C4-2B (cell line): Measurements from ENCODE around the gene EVC2.

ENCODE experiments used
- ZFX ChIP-seq: fragments of 450-650 bp; IDR thresholded peaks from 2 replicates; pipeline ENCODE4 v1.6.1; 2017
- TF ChIP-seq, protein P1 (sequence below): fragments of 450-650 bp; conservative IDR thresholded peaks from 2 replicates; pipeline ENCODE4 v1.5.1; 2017; ENCODE audit warnings: mild to moderate bottlenecking

DNA sequence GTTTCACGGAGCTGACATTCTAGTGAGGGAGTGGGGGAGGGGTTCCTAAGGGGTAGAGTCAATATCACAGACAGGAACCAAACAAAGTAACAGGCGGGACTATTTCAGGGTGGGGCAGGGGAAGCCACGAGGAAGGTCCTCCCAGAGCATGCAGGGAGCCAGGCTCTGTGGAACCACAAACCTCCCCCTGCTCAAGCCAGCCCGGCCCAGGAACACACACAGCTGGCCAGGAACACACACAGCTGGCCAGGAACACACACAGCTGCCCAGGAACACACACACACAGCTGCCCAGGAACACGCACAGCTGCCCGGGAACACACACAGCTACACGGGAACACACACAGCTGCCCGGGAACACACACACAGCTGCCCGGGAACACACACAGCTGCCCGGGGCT lies 24.8 kb downstream of the EVC2 start:
- TF ChIP-seq, protein P1, sequence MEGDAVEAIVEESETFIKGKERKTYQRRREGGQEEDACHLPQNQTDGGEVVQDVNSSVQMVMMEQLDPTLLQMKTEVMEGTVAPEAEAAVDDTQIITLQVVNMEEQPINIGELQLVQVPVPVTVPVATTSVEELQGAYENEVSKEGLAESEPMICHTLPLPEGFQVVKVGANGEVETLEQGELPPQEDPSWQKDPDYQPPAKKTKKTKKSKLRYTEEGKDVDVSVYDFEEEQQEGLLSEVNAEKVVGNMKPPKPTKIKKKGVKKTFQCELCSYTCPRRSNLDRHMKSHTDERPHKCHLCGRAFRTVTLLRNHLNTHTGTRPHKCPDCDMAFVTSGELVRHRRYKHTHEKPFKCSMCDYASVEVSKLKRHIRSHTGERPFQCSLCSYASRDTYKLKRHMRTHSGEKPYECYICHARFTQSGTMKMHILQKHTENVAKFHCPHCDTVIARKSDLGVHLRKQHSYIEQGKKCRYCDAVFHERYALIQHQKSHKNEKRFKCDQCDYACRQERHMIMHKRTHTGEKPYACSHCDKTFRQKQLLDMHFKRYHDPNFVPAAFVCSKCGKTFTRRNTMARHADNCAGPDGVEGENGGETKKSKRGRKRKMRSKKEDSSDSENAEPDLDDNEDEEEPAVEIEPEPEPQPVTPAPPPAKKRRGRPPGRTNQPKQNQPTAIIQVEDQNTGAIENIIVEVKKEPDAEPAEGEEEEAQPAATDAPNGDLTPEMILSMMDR, result no peak
- no peak for TF ChIP-seq ZFX
